NCI-H2107 treated with DMSO at 0.1 percent for 48 hours (cell line): ENCODE measurements around the gene RASAL1.

Experiments used
- DNase-seq: peaks from one replicate; lab custom pipeline; 2025; ENCODE audit not compliant: unreplicated experiment; lab: John Stamatoyannopoulos, UW

The RASAL1 gene

GRCh38 chr12:113077057-113077858, 58.3 kb downstream of the RASAL1 start:
- DNase-seq, result no peak

DNA sequence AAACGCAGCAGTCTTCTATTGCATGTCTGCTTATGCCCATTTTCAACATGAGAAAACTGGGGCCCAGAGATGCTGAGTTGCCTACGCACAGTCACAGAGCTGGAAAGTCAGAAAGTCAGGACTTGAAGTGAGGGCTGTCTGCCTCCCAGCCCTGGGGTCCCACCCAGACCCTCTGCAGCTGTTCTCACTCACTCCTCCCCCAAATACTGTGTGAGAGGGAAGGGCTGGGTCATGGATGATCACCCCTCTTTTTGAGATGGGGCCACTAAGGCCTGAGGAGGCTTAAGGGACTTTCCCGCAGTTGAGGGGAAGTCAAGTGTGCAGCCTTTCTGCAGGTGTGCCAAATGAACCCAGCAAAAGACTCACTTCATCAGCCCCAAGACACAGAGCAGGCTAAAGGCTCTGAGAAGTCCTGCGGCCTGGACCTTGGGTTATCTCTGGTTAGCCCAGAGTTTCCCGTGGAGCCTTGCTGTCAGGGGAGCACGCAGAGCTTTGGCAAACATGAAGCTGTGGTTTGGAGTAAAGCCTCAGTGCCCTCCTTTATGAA, 60.4 kb downstream of the RASAL1 start:
- no peak for DNase-seq

- DNase-seq, result no peak
These were observed 62.0 kb downstream of the RASAL1 start for GRCh38 chr12:113073586-113073985.

DNA sequence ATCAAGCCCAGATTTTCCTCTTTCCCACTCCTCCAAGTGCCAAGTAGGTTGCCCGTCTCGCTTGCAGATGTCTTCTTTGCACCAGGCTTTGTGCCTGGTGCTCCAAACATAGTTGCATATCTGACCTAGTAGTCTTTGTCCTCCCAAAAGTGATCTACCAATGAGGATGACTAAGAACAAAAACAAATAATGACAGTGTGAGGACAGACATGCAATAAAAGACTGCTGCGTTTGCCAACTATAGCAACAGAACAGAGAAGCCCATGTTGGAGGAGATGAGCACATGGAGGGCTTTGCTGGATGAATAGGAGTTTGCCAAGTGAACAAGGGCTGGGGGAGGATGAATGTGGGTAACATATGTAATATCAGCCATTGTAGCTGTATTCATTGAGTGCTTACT, 63.4 kb downstream of the RASAL1 start:
- peak; percentile 65 for DNase-seq

DNA sequence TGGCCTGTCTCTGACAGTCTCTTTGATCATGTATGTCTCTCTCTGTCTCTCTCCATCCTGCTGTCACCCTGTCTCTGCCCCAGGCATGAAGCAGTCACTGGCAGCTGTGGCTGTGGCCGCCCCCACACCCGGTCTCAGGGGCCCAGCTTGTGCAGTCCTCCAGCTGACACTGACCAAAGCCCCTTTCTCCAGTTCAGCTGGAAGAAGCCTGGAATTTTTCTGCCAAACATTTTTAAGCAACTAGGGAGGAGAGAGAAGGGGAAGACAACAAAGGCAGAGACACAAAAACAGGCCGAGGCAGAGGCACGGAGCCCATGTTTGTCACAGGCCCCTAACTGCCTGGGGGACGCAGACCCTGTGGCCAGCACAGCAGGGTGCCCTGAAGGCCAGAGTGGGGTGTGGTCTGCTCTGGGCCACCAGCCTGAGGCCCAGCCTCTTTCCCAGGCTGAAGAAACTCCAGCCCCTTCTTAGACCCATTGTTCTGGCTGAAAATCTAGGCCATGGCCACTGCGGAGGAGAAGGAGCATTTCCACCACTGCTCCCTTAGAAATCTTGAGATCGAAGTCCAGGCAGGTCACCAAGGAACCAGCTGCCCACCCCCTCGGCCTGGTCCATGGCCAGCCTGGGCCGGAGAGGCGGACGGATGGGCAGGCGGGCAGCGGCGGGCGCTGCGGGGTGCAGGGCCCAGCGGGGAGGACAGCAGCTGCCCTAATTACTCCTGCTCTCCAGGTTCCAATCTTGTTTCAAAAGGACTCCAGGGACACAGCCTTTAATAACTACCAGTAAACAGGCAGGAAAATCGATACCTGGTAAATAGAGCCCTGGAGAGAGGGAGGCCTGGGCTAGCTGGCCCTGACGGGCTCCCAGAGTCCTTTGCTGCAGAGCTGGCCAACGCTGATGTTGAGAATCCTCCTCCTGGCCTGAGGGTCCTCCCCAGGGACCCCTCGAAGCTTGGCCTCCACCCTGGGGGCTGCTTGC, 64.1 kb downstream of the RASAL1 start:
- DNase-seq, result peak; percentile 93

DNA sequence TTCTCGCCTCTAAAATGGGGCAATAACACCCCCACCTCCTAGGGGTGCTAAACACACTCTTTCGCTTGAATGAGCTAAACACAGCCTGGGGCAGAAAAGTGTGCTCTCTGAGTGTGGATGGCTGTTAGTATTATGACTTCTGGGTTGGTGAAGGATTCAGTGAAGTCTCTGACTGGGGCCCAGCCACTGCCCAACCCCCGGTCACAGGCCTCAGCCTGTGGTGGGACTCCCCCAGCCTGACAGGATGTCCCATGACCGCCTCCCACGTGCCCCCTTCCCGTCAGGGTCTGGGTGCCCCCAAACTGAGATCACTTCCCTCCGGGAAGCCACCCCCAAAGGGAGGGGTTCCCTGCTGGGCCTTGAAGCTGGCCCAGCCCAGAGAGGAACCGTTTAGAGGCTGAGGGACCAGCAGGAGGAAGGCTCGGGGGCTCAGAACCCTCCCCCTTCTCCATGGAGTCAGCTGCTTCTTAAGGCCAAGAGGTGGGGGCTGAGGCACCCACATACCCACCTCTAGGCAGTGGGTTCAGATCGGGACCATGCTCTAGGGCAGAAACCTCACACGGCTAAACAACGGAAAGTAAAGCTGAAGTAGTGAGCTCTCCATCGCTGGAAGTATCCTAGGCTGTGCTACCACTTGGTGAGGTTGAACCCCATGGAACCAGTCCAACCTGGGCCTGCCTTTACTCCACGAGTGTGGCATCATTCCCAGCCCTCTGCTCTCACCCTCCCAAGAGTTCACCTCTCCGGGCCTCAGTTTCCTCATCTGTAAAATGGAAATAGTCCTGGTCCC, 65.2 kb downstream of the RASAL1 start:
- DNase-seq, result no peak

DNA sequence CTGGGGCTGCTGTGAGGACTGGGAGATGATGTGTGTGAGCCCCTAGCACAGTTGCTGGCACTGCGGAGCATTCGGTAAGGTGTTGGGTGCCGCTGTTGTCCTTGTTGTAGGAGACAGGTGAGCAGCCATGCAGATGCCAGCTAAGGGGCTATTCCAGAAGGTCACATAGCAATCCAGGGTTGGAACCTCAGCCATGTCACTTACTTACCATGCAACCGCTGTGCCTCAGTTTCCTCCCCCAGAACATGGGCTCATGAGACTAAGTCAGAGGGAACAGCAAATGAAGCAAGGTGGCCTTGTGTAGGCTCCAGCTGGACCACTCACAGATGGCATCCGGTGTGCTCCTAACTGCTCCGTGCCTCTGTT, 65.8 kb downstream of the RASAL1 start:
- DNase-seq, result no peak

DNA sequence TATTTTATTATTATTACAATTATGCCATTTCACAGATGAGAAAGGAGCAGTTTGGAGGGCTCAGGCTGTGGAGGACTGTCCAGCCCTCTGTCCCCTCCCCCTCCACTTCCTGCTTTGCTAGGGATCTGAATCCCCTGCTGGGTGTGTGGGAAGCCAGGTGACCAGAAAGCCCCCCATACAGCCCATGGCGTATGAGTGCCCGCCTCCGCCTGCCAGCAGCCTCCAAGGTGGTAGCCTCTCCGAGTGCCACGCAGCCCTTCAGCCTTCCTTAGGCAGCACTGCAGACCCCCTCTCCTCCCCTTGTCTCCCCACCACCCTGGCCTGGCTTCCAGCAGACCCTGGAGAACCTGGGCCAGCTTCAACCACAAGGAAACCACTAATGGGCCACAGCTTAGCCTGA, 66.4 kb downstream of the RASAL1 start:
- DNase-seq, result no peak

DNA sequence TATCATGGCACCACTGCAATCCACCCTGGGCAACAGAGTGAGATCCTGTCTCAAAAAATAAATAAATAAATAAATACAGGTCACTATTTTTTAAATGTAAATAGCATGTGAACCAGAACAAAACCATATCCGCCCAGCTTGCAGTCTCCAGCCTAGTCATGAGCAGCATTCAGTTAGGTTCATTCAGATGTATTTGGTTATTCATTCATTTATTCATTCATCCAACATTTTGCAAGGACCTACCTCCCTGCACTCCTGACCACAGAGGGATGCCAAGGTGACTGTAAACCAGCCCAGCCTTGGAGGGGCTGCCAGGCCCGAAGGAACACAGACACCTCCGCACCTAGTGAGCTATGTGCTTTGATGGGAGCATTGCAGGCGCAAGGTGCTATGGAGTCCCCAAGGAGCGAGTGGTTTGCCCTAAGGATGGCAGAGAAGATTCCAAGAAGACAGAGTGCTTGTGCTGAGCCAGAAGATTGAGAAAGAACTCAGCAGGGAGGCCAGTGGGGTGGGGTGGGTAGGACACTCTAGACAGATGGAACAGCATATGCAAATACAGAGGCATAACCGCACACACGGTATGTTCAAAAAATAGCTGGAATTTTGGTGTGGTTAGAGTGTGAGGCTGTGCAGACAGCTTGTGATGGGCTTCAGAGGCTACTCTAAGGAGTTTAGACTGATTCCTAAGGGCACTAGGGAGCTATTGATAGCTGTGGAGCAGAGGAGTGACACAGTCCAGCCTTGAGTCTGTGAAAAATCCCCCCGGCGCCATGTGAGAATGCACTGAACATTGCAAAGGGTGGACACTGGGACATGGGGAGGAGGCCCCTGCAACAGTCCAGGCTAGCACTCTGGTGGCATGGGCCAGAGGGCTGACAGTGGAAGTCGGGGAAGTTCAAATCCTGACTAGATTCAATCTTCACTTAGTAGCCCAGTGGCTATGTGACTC, 67.3 kb downstream of the RASAL1 start:
- DNase-seq, result no peak

GRCh38 chr12:113066813-113067400, 68.7 kb downstream of the RASAL1 start:
- DNase-seq, result no peak

- no peak for DNase-seq
These were observed 70.2 kb downstream of the RASAL1 start for GRCh38 chr12:113065126-113066007.

- no peak for DNase-seq
These were observed 71.0 kb downstream of the RASAL1 start for GRCh38 chr12:113064395-113065125.

DNA sequence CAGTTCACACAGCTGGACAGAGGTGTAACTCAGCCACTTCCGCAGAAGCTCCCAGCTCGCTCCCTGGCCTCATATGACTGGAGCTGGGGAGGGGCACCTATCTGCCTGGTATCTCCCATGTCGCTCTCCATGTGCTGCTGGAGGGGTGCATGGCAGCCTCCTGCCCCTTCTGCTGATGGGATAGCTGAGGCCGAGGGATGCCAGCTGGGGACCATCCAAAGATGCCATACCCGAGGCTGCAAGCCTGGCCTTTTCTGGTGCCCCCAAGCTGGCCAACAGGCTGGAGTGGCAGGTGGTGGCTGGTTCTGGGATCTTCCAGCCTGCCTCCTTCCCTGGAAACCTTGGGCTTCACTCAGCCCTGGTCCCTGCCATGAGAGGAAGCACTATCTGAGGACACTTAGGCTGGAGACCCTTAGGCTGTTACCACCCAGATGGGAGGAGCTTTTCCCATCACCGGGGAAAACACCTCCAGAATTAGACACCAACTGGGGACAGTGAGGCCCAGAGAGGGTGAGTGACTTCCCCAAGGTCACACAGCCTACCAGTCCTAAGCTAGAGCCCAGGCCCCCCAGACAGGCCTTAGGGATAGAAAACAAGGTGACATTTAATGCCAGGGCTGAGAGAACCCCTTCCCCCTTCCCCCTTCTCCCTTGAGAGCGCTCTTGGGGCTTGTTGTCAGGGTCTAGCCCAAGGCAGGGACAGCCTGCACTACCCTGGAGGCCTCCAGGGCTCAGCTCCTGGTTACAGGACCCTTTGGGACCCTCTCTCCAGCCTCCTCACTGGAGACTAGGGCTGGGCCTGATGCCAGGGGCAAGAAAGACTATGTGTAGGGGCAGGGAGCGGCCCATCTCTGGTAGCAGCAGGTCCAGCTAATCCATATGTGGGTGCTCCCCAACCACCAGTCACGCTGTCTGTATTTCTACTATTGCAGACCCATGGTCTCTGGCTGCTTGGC, 71.9 kb downstream of the RASAL1 start:
- no peak for DNase-seq

DNA sequence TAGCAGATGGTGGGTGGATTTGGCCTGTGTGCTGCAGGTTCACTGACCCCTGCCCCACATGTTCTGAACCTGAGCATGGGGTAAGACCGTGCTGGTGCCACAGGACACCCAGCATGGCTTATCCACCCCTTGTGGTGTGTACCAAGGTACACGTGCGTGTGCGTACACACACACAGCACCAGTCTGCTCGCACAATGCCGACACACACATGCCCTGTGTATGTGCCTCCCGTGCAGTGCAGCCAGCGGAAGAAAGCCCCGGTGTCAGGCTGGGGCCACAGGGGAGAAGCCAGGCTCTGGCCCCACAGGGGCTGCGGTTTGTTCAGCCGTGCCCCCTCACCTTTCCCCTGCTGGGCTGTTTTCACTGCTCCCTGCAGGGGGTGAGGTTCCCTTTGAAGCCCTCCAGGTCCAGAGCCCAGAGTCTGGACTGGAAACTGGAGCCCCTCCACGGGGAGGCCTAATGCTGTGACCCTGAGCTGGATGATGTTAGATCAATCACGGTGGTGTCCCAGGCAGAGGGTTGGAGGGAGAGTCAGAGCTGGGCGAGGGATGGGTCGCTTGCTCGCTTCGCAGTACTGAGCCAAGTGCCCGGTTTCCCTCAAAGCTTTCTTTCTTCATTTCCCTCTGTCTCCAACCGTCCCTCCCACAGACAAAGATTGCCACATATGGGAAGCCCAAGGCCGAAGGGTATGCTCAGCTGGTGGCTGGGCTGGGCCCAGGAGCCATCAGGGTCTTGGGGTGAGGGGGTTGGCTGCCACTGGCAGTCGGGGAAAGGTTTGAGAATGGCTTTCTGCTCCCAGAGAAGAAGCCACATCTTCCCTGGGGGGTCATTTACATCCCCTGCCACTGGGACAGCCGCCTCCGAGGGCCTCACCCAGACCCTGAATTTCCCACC, 72.8 kb downstream of the RASAL1 start:
- DNase-seq, result no peak

DNA sequence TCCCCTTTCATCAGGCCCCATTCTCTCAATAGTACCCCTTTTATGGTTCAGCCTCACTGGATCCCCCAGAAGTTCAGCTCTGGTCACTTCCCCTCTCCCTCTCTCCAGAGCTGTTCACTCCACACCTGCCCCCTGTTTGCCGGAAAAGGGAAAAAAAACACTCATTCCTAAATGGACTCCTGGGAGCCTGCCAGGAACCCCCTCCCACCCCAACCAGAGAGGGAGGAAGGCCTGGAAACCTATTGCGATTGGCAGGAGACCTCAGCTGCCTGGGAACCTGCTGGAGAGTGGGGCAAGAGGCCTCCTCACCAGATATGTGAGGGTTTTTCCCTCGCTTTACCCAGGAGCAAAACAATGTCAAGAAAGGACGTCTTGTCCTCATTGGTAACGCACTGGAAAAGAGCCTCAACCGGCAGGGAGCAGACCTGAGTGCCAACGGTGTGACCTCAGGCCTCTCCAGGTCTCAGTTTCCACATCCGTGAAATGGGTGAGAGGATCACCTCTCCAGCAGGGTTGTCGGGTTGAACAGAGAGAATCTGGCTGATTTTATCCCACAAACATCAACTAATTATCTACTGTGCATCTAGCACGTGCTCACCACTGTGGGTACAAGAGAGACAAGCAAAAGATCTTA, 74.4 kb downstream of the RASAL1 start:
- no peak for DNase-seq
